Right lobe of liver (tissue), 4 donors: Measurements from ENCODE around the gene CCDC180.

ENCODE experiments used
- POLR2A ChIP-seq: fragments of 450-650 bp; IDR thresholded peaks from one replicate; pipeline ENCODE4 v1.6.1; 2017; ENCODE audit warnings: antibody characterized with exemption, mild to moderate bottlenecking
- TF ChIP-seq, protein P1 (sequence below), 4 donors: fragments of 200-600 bp in 3 of 4; fragments of 450-650 bp in 1 of 4; IDR thresholded peaks; one replicate each; pipeline versions ENCODE4 v1.5.1 to v1.8.0; 2016 to 2022; ENCODE audit warnings: antibody characterized with exemption in 4 of 4, mild to moderate bottlenecking in 2 of 4
- donor health status: DM: no; HTN: no; CAD: no.
- donor health status: DM: no; HTN: no; CAD: no.
- donor health status: DM: no; HTN: yes; CAD: no.

DNA sequence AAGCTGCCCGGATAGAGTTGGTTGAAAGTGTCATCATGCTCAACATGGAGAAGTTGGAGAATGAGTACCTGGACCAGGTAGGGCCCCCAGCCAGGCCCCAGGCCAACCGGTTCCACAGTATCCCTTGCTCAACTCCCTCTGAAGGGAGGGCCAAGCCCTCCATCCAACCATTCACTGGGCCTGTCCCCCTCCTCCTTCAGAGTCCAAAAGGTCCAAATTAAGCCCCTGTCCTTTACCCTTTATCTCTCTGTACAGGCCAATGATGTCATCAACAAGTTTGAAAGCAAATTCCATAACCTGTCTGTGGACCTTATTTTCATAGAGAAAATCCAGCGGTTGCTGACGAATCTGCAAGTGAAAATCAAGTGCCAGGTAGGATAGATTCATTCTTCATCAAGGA is 47.2 kb downstream of the CCDC180 start:
- TF ChIP-seq, protein P1, sequence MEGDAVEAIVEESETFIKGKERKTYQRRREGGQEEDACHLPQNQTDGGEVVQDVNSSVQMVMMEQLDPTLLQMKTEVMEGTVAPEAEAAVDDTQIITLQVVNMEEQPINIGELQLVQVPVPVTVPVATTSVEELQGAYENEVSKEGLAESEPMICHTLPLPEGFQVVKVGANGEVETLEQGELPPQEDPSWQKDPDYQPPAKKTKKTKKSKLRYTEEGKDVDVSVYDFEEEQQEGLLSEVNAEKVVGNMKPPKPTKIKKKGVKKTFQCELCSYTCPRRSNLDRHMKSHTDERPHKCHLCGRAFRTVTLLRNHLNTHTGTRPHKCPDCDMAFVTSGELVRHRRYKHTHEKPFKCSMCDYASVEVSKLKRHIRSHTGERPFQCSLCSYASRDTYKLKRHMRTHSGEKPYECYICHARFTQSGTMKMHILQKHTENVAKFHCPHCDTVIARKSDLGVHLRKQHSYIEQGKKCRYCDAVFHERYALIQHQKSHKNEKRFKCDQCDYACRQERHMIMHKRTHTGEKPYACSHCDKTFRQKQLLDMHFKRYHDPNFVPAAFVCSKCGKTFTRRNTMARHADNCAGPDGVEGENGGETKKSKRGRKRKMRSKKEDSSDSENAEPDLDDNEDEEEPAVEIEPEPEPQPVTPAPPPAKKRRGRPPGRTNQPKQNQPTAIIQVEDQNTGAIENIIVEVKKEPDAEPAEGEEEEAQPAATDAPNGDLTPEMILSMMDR (IDR thresholded peaks at IDR 0.05) = no peak
- no peak for TF ChIP-seq POLR2A
